GM21825 (cell line): Measurements from ENCODE around the gene GLS.
"Not testable (repeated sequence)": the region's sequence is repeated elsewhere in the genome, so short reads cannot be mapped to it uniquely, and the experiment has no call there.

Experiments used
- ATAC-seq: cut with Tn5 transposase; IDR thresholded peaks from one replicate; pipeline ENCODE4 v1.9.1; 2021; ENCODE audit warnings: mild to moderate bottlenecking, moderate library complexity; ENCODE audit not compliant: unreplicated experiment

GLS gene

GRCh38 chr2:190927301-190927700, 46.7 kb downstream of the GLS start:
- no peak for ATAC-seq

DNA sequence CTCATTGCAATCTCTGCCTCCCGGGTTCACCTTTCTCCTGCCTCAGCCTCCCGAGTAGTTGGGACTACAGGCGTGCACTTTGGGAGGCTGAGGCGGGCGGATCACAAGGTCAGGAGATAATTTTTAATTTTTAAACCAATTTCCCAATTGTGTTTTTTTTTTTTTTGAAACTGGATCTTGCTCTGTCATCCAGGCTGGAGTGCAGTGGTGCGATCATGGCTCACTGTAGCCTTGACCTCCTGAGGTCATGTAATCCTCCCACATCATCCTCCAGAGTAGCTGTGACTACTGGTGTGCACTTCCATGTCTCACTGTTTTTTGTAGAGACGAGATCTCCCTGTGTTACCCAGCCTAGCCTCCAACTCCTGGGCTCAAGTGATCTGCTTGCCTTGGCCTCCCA, 49.3 kb downstream of the GLS start:
- ATAC-seq: no peak

DNA sequence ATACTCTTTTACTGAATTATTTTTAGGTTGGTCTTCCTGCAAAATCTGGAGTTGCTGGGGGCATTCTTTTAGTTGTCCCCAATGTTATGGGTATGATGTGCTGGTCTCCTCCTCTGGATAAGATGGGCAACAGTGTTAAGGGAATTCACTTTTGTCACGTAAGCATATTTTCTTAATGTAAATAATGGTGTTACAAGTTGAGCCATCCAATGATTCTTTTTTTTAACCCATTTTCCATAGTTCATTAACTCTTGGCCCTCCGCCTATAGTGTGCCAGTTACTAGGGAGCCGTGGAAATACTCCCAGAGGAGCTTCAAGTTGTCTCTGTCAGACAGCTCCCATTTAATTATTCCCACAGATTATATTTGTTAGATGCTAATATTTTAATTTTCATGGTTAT, 49.8 kb downstream of the GLS start:
- no peak for ATAC-seq

- ATAC-seq: no peak
These were observed 51.9 kb downstream of the GLS start for GRCh38 chr2:190932514-190932913.

DNA sequence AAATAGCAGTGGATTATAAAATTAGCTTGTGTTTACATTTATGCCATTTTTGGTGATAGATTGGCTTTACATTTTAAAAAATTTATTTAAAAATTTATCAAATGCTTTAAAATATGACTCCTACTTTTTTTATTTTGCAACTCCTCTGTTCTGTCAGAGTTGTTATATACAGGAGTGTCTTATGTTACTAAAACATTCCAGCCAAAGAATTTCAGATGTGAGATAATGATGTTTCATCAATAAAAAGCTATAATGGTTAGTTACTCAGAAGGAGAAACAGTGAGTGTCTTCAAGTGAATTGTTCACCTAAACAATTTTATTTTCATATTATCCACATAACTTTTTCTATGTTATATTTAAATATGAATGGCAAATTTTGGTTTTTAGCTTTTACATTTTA, 52.7 kb downstream of the GLS start:
- no peak for ATAC-seq

GRCh38 chr2:190935054-190935453, 54.4 kb downstream of the GLS start:
- ATAC-seq: no peak

DNA sequence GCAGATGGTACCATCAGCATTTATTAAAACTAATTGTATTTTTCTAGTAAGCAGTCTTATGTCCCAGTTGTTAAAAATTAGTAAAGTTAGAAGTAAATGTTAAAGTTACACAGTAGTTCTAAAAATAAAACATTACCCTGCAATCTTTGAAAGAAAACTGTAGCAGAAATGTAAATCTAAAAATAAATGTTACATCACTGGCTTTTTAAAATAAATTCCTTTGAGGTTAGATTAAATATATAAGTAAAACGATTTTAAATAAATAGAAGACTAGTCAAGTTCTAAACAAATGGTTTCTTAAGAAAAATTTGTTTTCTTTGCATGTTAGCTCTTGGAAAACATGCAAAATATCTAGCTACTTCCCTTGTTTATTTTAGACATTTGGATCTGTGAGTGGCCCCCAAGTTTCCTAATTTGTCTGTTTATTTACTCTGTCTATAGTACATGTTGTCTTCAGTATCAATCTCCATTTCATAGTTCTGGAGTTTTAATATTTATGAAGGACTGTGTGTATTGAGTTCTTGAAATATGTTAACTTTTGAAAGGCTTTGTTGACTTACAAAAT, 58.2 kb downstream of the GLS start:
- ATAC-seq: no peak

GRCh38 chr2:190940454-190940853, 59.8 kb downstream of the GLS start:
- ATAC-seq: no peak

GRCh38 chr2:190941571-190941970, 61.0 kb downstream of the GLS start:
- ATAC-seq: no peak

DNA sequence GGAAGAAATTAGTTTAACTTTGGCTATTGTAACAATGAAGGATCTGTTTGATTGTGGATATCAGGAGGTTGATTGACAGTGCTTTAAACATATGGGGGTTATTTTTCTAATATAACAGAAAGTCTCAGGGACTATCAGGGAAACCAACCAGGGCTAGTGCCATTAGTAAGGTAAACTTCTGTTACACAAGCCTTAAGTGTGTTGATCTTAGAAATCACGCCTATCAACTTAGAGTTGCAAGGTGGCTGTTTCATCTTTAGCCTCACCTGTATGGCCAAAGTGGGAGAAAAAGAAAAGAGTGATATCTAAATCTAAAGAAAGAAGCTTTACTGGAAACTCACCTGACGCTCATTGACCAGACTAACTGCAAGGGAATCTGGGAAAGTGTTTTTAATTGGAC, 62.1 kb downstream of the GLS start:
- ATAC-seq: no peak

GRCh38 chr2:190943706-190944105, 63.1 kb downstream of the GLS start:
- ATAC-seq: no peak

DNA sequence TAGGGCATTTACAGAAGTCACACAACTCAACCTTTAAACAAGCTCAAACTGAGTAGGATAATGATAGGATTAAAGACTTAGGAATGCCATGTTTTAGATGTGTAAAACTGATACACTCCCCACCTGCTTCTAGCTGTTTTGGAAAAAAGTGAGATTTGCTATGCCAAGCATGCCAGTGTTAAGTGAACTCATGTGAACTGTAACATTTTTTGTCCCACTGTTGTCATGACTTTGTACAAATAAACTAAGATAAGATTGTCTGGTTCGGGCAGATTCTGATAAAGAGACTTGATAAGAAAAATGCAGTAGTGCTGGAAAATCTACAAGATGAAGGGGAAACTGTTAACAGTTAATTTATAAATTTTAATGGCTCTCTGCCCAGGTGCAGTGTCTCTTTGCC, 66.5 kb downstream of the GLS start:
- ATAC-seq: no peak

- peak; percentile 82 for ATAC-seq
These were observed 67.2 kb downstream of the GLS start for GRCh38 chr2:190947711-190948251.

GRCh38 chr2:190948671-190949070, 68.0 kb downstream of the GLS start:
- ATAC-seq: no peak

DNA sequence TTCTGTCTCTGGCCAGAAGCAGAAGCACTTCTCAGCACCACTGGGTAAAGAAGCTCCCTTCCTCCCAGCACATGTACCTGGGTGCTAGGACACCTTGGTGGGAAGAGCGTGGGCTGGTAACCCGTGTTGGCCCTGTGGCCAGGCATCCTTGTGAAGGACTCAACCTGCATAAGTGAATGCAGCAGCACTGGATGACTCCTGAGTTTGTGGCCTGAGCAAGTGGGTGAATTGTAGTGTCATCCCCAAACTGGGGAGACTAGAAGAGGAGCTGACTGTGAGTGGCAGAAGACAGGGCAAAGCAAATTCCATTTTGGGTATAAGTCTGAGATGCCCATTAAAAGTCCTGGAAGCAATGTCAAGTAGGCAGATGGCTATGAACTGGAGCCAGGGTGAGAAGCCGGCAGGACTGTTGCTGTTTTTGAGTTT, 70.0 kb downstream of the GLS start:
- ATAC-seq: no peak

DNA sequence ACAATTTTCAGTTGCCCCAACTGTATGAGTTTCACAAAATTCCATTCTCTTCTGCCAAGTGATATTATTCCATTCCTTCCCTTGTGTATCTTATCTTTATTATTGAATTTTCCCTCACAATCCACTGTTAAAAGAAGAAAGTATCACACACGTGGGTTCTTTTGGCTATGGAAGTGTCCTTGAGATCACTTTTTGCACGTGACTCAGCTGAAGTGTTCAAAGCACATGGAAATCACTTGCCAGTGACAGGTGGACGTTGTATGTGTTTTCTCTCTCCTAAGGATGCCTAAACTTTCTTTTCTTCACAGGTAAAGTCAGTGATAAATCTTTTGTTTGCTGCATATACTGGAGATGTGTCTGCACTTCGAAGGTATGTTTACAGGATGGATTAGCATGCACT, 72.6 kb downstream of the GLS start:
- no peak for ATAC-seq

DNA sequence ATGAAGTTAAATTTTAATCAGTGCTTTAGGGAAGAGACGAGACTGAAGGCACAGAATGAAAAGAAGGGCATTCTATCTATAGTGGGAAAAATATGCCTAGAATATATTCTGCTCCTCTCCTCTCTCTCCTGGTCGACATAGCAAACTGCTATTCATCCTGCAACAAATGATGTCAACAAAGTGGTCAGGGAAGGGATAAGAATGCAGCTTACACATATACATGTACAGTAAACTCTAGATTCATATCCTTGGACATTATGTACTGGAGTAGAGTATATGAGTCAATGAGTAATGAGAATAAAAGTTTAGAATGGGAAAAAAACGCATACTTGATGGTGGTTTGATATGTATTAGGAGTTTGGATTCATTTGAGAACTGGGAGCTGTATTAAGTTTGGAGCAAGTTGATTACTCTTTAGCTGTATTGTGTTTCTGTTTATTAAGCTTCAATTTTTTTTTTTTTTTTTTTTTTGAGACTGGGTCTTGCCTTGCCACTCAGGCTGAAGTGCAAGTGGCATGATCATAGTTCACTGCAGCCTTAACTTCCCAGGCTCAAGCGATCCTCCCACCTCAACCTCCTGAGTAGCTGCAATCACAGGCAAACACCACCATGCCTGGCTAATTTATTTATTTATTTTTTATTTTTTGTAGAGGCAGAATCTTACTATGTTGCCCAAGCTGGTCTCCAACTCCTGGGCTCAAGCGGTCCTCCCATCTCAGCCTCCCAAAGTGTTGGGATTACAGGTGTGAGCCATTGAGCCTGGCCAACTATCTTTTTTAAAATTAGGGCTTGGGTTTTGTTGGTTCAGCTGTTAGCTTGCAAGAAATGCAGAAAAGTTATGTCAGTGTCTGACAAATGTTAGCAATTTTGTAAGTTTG, 79.5 kb downstream of the GLS start:
- no peak for ATAC-seq

- ATAC-seq: not testable (repeated sequence)
These were observed 80.5 kb downstream of the GLS start for GRCh38 chr2:190961117-190961516.

GRCh38 chr2:190961918-190962487, 81.4 kb downstream of the GLS start:
- ATAC-seq: peak; percentile 44

GRCh38 chr2:190963088-190963487, 82.5 kb downstream of the GLS start:
- no peak for ATAC-seq

- ATAC-seq: no peak
These were observed 83.7 kb downstream of the GLS start for GRCh38 chr2:190964170-190964795.
